ENCODE data around the gene RABGAP1L.
A peak's percentile ranks its signal among the peaks of the same experiment; 100 is the strongest.
"Not testable (repeated sequence)": the region's sequence is repeated elsewhere in the genome, so short reads cannot be mapped to it uniquely, and the experiment has no call there.

The RABGAP1L gene

GRCh38 chr1:174398246-174398645 is 238.9 kb downstream of the RABGAP1L start:
- no peak for DNase-seq

GRCh38 chr1:174399211-174399610 is 239.9 kb downstream of the RABGAP1L start:
- no peak for DNase-seq

DNA sequence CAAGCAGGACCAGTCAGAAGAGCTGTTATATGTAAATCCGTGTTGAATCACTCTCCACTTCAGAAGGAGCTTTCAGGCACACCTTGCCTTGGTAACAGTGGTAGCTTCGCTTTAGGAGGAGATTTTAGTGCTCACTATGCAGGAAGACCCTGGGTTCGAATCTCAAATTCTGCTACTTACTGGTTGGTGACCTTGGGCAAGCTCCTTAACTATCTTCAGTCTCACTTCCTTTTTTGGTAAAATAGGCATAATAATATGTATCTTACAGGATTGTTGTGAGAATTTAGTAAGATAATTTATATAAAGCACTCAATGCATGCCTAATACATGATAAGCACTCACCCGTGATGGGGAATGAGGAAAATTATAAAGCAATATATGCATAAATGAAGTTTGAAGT is 241.8 kb downstream of the RABGAP1L start:
- no peak for DNase-seq

DNA sequence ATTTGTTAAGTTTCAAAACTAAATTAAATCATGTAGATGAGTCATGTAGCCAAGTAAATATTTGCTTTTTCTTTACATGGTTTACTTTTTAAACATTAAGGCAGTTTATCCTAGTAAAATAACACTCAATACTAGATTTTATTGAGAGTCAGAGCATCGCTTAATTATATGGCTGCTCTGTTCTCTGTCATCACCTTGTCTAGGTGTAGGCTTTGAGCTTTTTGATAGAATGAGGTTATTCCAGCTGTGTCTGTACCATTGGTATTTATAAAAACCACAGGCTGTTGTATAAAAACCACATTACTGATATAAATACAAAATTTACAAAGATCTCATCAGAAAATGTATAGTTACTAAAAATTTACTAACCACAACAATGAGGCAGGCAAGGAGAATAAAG is 245.9 kb downstream of the RABGAP1L start:
- no peak for DNase-seq

DNA sequence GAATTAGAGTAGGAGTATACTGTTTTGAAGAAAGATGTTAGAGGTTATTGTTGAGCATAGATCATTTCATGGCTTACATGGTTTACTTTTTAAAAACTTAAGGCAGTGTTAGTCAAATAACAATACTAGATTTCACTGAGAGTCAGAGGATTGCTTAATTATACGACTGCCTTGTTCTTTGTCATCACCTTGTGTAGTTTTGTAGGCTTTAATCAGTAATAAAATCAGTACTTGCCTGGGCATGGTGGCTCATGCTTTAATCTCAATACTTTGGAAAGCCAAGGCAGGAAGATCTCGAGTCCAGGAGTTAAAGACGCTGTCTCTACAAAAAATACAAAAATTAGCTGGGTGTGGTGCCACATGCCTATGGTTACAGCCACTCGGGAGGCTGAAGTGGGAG is 247.1 kb downstream of the RABGAP1L start:
- DNase-seq = no peak

DNA sequence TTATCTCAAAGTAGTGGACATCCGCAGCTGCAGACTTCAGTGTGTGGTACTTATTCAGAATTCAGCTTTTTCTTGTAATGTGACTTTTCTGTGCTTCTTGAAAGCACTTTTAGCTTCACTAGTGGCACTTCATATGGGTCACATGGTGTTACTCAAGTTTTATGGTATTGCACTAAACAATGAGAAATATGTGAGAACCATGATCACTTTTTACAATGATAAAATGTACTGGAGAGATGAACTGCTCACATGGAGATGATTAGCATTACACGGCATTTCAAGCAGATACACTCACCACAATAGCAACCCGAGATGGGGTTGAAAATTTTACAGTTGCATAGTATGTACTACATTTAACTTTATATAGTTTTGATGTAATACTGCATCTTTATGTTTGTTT is 248.3 kb downstream of the RABGAP1L start:
- DNase-seq = no peak

DNA sequence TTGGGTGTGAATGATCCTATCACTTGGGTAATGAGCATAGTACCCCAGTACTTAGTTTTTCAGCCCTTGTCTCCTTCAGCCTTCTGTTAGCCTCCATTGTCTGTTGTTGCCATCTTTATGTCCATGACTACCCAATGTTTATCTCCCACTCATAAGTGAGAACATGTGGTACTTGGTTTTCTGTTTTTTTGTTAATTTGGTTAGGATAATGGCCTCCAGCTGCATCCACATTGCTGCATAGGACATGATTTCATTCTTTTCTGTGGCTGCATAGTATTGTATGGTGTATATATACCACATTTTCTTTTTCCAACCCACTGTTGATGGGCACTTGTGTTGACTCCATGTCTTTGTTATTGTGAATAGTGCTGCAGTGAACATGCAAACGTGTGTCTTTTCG is 248.8 kb downstream of the RABGAP1L start:
- no peak for DNase-seq

GRCh38 chr1:174409801-174410200 is 250.5 kb downstream of the RABGAP1L start:
- DNase-seq = not testable (repeated sequence)

- peak; percentile 10 for DNase-seq
Observed at GRCh38 chr1:174413632-174414031, 254.3 kb downstream of the RABGAP1L start.

DNA sequence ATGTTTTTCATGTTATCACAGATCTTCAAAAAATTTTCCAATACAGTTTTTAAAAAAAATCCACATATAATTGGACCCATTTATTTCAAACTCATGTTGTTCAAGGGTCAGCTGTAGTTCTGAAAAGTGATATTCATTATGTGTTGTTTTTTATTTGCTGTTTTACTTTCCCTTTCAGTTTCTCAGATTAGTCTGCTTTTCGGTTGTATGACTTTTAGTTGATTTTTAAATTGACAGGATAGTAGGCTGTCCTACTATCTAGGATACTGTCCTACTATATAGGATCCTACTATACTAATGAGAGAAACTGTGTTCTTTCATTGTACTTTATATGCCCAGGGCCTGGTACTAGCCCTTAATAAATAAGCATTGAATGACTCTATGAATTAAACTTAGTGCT is 254.9 kb downstream of the RABGAP1L start:
- no peak for DNase-seq

DNA sequence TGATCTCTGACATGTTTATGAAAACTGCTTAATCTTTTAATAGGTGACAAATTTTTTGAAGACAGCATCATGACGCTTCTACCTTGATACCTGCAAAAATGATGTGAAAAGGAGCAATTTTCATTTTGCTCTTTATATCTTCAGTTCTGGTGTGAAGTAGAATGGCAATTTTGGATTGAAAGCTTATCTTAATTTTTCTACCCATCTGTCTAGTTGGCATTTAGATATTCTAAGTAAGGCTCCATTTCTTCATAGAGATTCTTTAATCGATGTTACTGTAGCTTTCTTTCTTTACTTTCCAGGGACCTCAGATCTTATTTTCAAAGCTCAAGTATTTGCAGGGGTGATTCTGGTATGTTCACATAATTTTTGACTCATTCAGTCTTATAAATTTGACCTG is 256.2 kb downstream of the RABGAP1L start:
- no peak for DNase-seq

DNA sequence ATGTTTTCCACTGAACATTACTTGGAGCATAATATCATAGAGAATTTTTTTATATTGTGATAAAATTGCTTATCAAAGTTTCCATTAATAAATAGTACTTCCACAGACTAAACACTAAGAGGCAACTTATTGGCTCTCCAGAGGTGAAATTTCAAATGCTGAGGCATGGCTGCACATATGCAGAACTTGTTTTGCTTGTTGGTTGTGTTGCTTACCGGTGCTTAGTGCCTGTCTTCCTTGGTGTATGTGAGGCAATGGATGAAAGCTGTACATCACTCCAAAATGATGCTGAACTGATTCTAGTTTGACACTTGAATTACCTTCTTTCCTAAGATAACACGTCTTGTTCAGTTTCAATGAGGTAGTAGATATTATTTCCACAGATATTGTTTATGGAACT is 258.6 kb downstream of the RABGAP1L start:
- no peak for DNase-seq

GRCh38 chr1:174425121-174425520 is 265.8 kb downstream of the RABGAP1L start:
- DNase-seq = no peak

DNA sequence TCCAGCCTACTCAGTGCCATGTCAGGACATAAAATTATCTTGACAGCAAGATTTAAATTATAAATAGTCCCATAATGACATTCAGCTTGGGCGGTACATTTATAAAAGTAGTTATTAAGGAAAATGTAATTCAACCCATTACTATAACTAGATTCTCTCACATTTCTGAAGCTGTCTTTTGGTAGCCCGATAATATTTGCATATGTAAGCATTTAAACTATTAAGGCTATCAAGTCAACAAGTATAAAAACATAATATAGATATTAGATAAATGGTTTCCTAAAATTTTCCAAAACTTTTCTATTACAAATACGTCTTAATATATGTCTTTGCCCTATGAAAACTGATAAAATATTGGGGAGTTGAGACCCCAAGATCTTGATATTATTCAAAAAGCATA is 266.8 kb downstream of the RABGAP1L start:
- DNase-seq = no peak

GRCh38 chr1:174428033-174428432 is 268.7 kb downstream of the RABGAP1L start:
- DNase-seq = no peak

GRCh38 chr1:174428739-174429138 is 269.4 kb downstream of the RABGAP1L start:
- no peak for DNase-seq

GRCh38 chr1:174433451-174433850 is 274.1 kb downstream of the RABGAP1L start:
- no peak for DNase-seq

GRCh38 chr1:174445351-174445750 is 286.0 kb downstream of the RABGAP1L start:
- DNase-seq = no peak

GRCh38 chr1:174445817-174446216 is 286.5 kb downstream of the RABGAP1L start:
- no peak for DNase-seq

DNA sequence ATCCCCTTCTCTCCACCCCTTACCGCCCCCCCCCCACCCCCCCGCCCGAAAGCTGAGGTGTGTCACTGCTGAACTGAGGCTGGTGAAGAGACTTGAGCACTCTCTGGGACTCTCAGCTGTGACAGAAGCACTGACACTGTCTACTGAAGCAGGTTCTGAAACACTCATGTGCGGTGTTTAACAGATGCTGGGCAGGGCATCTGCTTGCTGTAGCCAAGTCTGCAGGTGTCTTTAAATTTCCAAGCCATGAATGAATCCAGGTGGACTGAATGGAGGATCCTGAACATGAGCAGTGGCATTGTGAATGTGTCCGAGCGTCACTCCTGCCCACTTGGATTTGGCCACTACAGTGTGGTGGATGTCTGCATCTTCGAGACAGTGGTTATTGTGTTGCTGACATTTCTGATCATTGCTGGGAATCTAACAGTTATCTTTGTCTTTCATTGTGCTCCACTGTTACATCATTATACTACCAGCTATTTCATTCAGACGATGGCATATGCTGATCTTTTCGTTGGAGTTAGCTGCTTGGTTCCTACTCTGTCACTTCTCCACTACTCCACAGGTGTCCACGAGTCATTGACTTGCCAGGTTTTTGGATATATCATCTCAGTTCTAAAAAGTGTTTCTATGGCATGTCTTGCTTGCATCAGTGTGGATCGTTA is 288.7 kb downstream of the RABGAP1L start, which contains the start of gene GPR52:
TSS of gene GPR52 (plus strand) at position 99 of the 665 bp plus-strand sequence. CDS start at position 247, 148 bp downstream.
- no peak for DNase-seq

- DNase-seq = no peak
Observed at GRCh38 chr1:174448531-174448883, 289.2 kb downstream of the RABGAP1L start.

DNA sequence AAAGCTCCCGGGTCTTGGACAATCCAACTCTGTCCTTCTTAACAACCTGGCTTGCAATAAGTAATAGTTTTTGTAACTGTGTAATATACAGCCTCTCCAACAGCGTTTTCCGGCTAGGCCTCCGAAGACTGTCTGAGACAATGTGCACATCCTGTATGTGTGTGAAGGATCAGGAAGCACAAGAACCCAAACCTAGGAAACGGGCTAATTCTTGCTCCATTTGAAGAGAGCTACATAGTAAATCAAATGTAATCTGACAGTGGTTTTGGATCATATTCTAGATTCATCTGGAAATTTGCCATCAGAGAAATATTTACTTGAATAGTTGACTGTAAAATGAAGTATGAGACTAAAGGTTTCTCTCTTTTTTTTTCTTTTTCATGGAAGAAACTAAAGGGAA is 289.7 kb downstream of the RABGAP1L start:
- no peak for DNase-seq

DNA sequence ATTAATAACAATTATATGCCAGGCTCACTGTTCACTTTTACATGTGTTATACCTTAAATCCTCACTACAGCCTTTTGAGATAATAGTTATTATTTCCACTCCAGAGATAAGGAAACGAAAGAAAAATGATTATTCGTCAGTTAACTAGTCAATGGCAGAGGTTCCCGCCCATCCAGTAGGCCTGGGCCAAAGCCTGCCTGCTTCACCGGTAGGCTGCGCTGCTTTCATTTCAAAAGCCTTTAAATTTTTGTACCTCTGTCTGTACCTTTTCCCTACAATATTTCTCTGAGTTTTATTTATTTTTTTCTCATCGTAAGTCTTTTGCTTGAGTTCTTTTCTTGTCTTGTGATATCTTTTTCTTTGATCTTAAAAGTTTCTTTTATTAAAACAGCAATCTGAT is 292.1 kb downstream of the RABGAP1L start:
- no peak for DNase-seq

GRCh38 chr1:174465855-174466254 is 306.5 kb downstream of the RABGAP1L start:
- no peak for DNase-seq

- no peak for DNase-seq
Observed at GRCh38 chr1:174466607-174467006, 307.3 kb downstream of the RABGAP1L start.
